H1 (cell line): Measurements from ENCODE around the gene NDST3. TPM values are rescaled to one million over a fixed set of nuclear protein-coding genes. Genes with fewer than 3 reads are reported as not detected.

Experiments used
- CTCF ChIA-PET: fragments of 300-600 bp; sonication (Branson Sonifier 250); formaldehyde crosslinking; loops from one replicate; lab custom pipeline; 2021; ENCODE audit not compliant: partially characterized antibody; lab: Charles Lee
- POLR2A ChIA-PET: fragments of 300-600 bp; sonication (Branson Sonifier 250); formaldehyde crosslinking; loops from one replicate; lab custom pipeline; 2021; ENCODE audit warnings: inconsistent platforms; ENCODE audit not compliant: partially characterized antibody; lab: Charles Lee
- DNase-seq, 2 experiments: peaks; one replicate each; pipeline versions ENCODE4 v3.0.0 to v3.0.0-alpha.2; 2010 to 2022; ENCODE audit warnings: low spot score in 2 of 2, low read depth in 1 of 2, mixed read lengths in 1 of 2
- FAIRE-seq: peaks from 2 replicates; lab custom pipeline; 2011; peaks lifted over from hg19 to GRCh38; lab: Jason Lieb, UNC
- H2AFZ ChIP-seq: 2 replicates; pipeline ENCODE4 v1.8.1; 2012; ENCODE audit warnings: low read length, inconsistent platforms
- H2AK5ac ChIP-seq: 2 replicates; pipeline ENCODE4 v1.6.1; 2013; ENCODE audit warnings: low read depth, low read length
- H2BK120ac ChIP-seq: replicated peaks from 2 replicates; pipeline ENCODE3; 2013; ENCODE audit warnings: low read depth, low read length, inconsistent platforms
- H2BK12ac ChIP-seq: 2 replicates; pipeline ENCODE4 v1.6.1; 2013; ENCODE audit warnings: low read depth, low read length
- H2BK15ac ChIP-seq: 2 replicates; pipeline ENCODE4 v1.6.1; 2013; ENCODE audit warnings: low read length
- H2BK20ac ChIP-seq: 2 replicates; pipeline ENCODE4 v1.6.1; 2013; ENCODE audit warnings: low read length
- H2BK5ac ChIP-seq: 2 replicates; pipeline ENCODE4 v1.6.1; 2013; ENCODE audit warnings: low read depth, low read length
- H3K14ac ChIP-seq: 2 replicates; pipeline ENCODE4 v1.6.1; 2013; ENCODE audit warnings: inconsistent platforms; ENCODE audit not compliant: insufficient read length
- H3K18ac ChIP-seq: 2 replicates; pipeline ENCODE4 v1.6.1; 2013; ENCODE audit warnings: low read length; ENCODE audit errors: extremely low read depth
- H3K23ac ChIP-seq: 2 replicates; pipeline ENCODE4 v1.6.1; 2013; ENCODE audit warnings: inconsistent platforms; ENCODE audit not compliant: insufficient read length
- H3K23me2 ChIP-seq: 2 replicates; pipeline ENCODE4 v1.6.1; 2013; ENCODE audit warnings: low read depth, low read length
- H3K27ac ChIP-seq: 2 replicates; pipeline ENCODE4 v1.6.1; 2011; ENCODE audit warnings: low read depth, low read length, inconsistent platforms
- H3K27me3 ChIP-seq, 4 experiments: replicated peaks in 1 of 4; 1 replicate in 1 of 4; 2 replicates in 3 of 4; pipeline versions ENCODE4 v1.6.1 to v1.8.1; 2011 to 2013; ENCODE audit warnings: low read length in 3 of 4, mild to moderate bottlenecking in 3 of 4, inconsistent platforms in 2 of 4, mixed read lengths in 2 of 4, moderate library complexity in 1 of 4; ENCODE audit not compliant: control insufficient read depth in 3 of 4, insufficient read depth in 3 of 4; ENCODE audit errors: extremely low read depth in 1 of 4
- H3K36me3 ChIP-seq, 4 experiments: 2 replicates each; pipeline versions ENCODE4 v1.6.1 to v1.8.1; 2011 to 2013; ENCODE audit warnings: mild to moderate bottlenecking in 4 of 4, low read length in 3 of 4, moderate library complexity in 2 of 4, control low read depth in 1 of 4, inconsistent platforms in 1 of 4; ENCODE audit not compliant: insufficient read depth in 4 of 4, control insufficient read depth in 2 of 4
- H3K4ac ChIP-seq: replicated peaks from 2 replicates; pipeline ENCODE3; 2013; ENCODE audit warnings: low read length, low read depth, mixed read lengths, inconsistent platforms; ENCODE audit not compliant: insufficient read length
- H3K4me1 ChIP-seq, 4 experiments: replicated peaks in 1 of 4; 1 replicate in 1 of 4; 2 replicates in 3 of 4; pipeline versions ENCODE4 v1.6.1 to v1.8.1; 2011 to 2013; ENCODE audit warnings: low read length in 3 of 4, inconsistent platforms in 2 of 4, mixed read lengths in 1 of 4; ENCODE audit not compliant: insufficient read depth in 4 of 4, control insufficient read depth in 3 of 4
- H3K4me2 ChIP-seq, 2 experiments: 2 replicates each; pipeline versions ENCODE4 v1.6.1 to v1.8.1; 2011 to 2013; ENCODE audit warnings: low read depth in 2 of 2, low read length in 2 of 2, control low read depth in 1 of 2, inconsistent platforms in 1 of 2, mild to moderate bottlenecking in 1 of 2; ENCODE audit not compliant: insufficient read depth in 1 of 2
- H3K4me3 ChIP-seq, 4 experiments: fragments of 200-600, 300-600 bp in 1 of 4; sonication (generic), shearing (Covaris generic), sonication (Bioruptor Twin) in 1 of 4; 2 replicates each; pipeline versions ENCODE4 v1.5.1 to v1.8.1; 2011 to 2016; ENCODE audit warnings: low read length in 4 of 4, low read depth in 3 of 4, control low read depth in 2 of 4, inconsistent platforms in 2 of 4, mild to moderate bottlenecking in 2 of 4, mixed read lengths in 1 of 4, moderate library complexity in 1 of 4; ENCODE audit not compliant: insufficient read depth in 2 of 4; ENCODE audit errors: extremely low read depth in 1 of 4
- H3K56ac ChIP-seq: replicated peaks from 2 replicates; pipeline ENCODE3; 2013; ENCODE audit warnings: low read depth, mild to moderate bottlenecking, mixed read lengths, low read length, inconsistent platforms; ENCODE audit not compliant: insufficient read length
- H3K79me1 ChIP-seq: 2 replicates; pipeline ENCODE4 v1.6.1; 2013; ENCODE audit warnings: low read depth, low read length, control low read depth
- H3K79me2 ChIP-seq, 2 experiments: 2 replicates each; pipeline versions ENCODE4 v1.6.1 to v1.8.1; 2012 to 2013; ENCODE audit warnings: low read length in 2 of 2, mild to moderate bottlenecking in 2 of 2, inconsistent platforms in 1 of 2; ENCODE audit not compliant: insufficient read depth in 2 of 2, control insufficient read depth in 1 of 2
- H3K9ac ChIP-seq, 4 experiments: replicated peaks in 1 of 4; 1 replicate in 1 of 4; 2 replicates in 3 of 4; pipeline versions ENCODE4 v1.6.1 to v1.8.1; 2011 to 2013; ENCODE audit warnings: low read depth in 3 of 4, low read length in 3 of 4, control low read depth in 2 of 4, mild to moderate bottlenecking in 2 of 4, moderate library complexity in 2 of 4, inconsistent platforms in 1 of 4; ENCODE audit errors: extremely low read depth in 1 of 4
- H3K9me3 ChIP-seq, 2 experiments: 2 replicates each; pipeline versions ENCODE4 v1.6.1 to v1.8.1; 2012 to 2013; ENCODE audit warnings: mild to moderate bottlenecking in 2 of 2, moderate library complexity in 2 of 2, control low read depth in 1 of 2, inconsistent platforms in 1 of 2, low read depth in 1 of 2, low read length in 1 of 2, mixed read lengths in 1 of 2; ENCODE audit not compliant: insufficient read depth in 2 of 2
- H4K20me1 ChIP-seq, 2 experiments: replicated peaks in 1 of 2; 2 replicates each; pipeline versions ENCODE3 to v1.8.1; 2011 to 2013; ENCODE audit warnings: inconsistent platforms in 2 of 2, low read length in 2 of 2, mild to moderate bottlenecking in 1 of 2; ENCODE audit not compliant: insufficient read depth in 2 of 2, control insufficient read depth in 1 of 2
- H4K5ac ChIP-seq: 2 replicates; pipeline ENCODE4 v1.6.1; 2013; ENCODE audit warnings: low read length, low read depth, mixed read lengths, inconsistent platforms; ENCODE audit not compliant: insufficient read length
- H4K8ac ChIP-seq: 2 replicates; pipeline ENCODE4 v1.8.0; 2013; ENCODE audit warnings: mild to moderate bottlenecking, moderate library complexity, low read length, inconsistent platforms; ENCODE audit not compliant: insufficient read depth; ENCODE audit errors: extremely low read depth
- H4K91ac ChIP-seq: replicated peaks from 2 replicates; pipeline ENCODE3; 2013; ENCODE audit warnings: low read length, mixed read lengths, inconsistent platforms; ENCODE audit not compliant: insufficient read length
- ASH2L ChIP-seq: fragments of 200-600, 300-600 bp; sonication (generic); IDR thresholded peaks from one replicate; pipeline ENCODE4 v1.7.1; 2017; ENCODE audit warnings: low read length
- CTBP2 ChIP-seq: IDR thresholded peaks from 2 replicates; pipeline ENCODE4 v1.7.0; 2011; ENCODE audit warnings: borderline replicate concordance, mild to moderate bottlenecking, moderate library complexity, mixed read lengths, low read length; ENCODE audit not compliant: insufficient read depth, insufficient read length
- EP300 ChIP-seq, 2 experiments: IDR thresholded peaks; 1 replicate in 1 of 2; 2 replicates in 1 of 2; pipeline ENCODE4 v1.6.1; 2011 to 2012; ENCODE audit warnings: low read depth in 2 of 2, low read length in 2 of 2, mild to moderate bottlenecking in 2 of 2, borderline replicate concordance in 1 of 2, inconsistent platforms in 1 of 2, moderate library complexity in 1 of 2
- GABPA ChIP-seq: IDR thresholded peaks from 2 replicates; pipeline ENCODE4 v1.6.1; 2011; ENCODE audit warnings: mild to moderate bottlenecking, low read length, moderate library complexity, borderline replicate concordance; ENCODE audit not compliant: insufficient read depth
- HDAC2 ChIP-seq, 2 experiments: fragments of 300-600 bp in 1 of 2; sonication (generic) in 1 of 2; IDR thresholded peaks; 2 replicates each; pipeline ENCODE4 v1.6.1; 2011 to 2012; ENCODE audit warnings: low read depth in 2 of 2, low read length in 2 of 2, mild to moderate bottlenecking in 2 of 2, moderate library complexity in 2 of 2, borderline replicate concordance in 1 of 2, inconsistent platforms in 1 of 2
- KDM5A ChIP-seq: fragments of 200-600 bp; IDR thresholded peaks from 2 replicates; pipeline ENCODE4 v1.7.1; 2012; ENCODE audit warnings: mild to moderate bottlenecking, low read length, inconsistent platforms, mixed read lengths
- MAFK ChIP-seq: IDR thresholded peaks from 2 replicates; pipeline ENCODE4 v1.6.1; 2012; ENCODE audit warnings: low read depth, mild to moderate bottlenecking, improper control_type of control experiment, low read length
- RBBP5 ChIP-seq: IDR thresholded peaks from 2 replicates; pipeline ENCODE4 v1.7.1; 2012; ENCODE audit warnings: low read depth, mild to moderate bottlenecking, inconsistent platforms, low read length, moderate library complexity, borderline replicate concordance
- SP1 ChIP-seq: IDR thresholded peaks from 2 replicates; pipeline ENCODE4 v1.6.1; 2011; ENCODE audit warnings: low read depth, low read length
- SRF ChIP-seq: IDR thresholded peaks from 2 replicates; pipeline ENCODE4 v1.6.1; 2011; ENCODE audit warnings: mild to moderate bottlenecking, low read depth, low read length, moderate library complexity
- WGBS, 2 experiments: shearing (Covaris generic) in 1 of 2; methylation state at CpG; one replicate each; pipeline versions ENCODE4 v1.1.6 to v1.1.7; 2013 to 2015; ENCODE audit warnings: low lambda C conversion rate in 2 of 2, mixed read lengths in 2 of 2, inconsistent platforms in 1 of 2, low coverage in 1 of 2, missing lambda C conversion rate in 1 of 2; ENCODE audit not compliant: insufficient replicate concordance in 2 of 2, insufficient coverage in 1 of 2, insufficient read length in 1 of 2; ENCODE audit errors: extremely low coverage in 1 of 2, missing lambda C conversion rate in 1 of 2; 5-methylcytosine and 5-hydroxymethylcytosine counted together
- polyA plus RNA-seq, 7 experiments: library from polyadenylated mRNA; depleted of rRNA in 3 of 7; stranded (reverse) in 5 of 7; unstranded in 2 of 7; fragments of >200 nt in 5 of 7; fragments of 200-250 nt in 2 of 7; gene quantifications; 1 replicate in 5 of 7; 2 replicates in 1 of 7; 4 replicates in 1 of 7; pipeline versions ENCODE4 v1.2.1 to v1.2.3, GENCODE V29; 2011 to 2013; ENCODE audit warnings: missing spikeins in 2 of 7, mixed read lengths in 2 of 7
- total RNA-seq: library from RNA; stranded (reverse); fragmentation: NEBNext Ultra II Directional; extraction: Animal tissue kit (Norgen Biotek cat#: 25700); gene quantifications from 2 replicates; pipeline ENCODE4 v1.2.1, GENCODE V29; 2021

The NDST3 gene
- total and polyA plus RNA-seq, 2 of the 8 experiments (the other 6 are each of a cell fraction or from before 2014, with no cell fraction given): 0.35 to 0.60 TPM

DNA sequence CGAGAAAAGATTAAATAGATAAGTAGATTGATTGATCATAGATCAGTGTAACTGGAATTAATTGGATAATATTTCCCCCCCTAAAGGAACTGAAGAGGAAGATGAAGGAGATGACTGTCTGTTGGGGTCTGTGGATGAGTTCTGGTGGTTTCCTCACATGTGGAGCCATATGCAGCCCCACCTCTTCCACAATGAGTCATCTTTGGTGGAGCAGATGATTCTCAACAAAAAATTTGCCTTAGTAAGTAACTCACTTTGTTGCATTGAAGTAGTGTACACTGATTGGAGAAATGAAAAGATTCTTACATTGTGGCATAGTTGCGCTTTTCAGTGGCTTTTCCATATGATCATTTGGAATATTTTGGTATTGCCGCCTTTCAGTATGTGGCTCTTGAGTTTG lies 80.4 kb downstream of the NDST3 start:
- no peaks in the 10 kb centered on the region for H3K23me2 ChIP-seq
- no peak overlapping the region for H2AFZ ChIP-seq
- H3K18ac ChIP-seq: no peak overlapping the region
- no peaks in the 10 kb centered on the region for H3K4me1 ChIP-seq
- H3K9me3 ChIP-seq: no peaks in the 10 kb centered on the region
- H2BK15ac ChIP-seq: no peak overlapping the region
- DNase-seq: no peak
- no peak for FAIRE-seq
- H3K23ac ChIP-seq: no peak overlapping the region
- H3K56ac ChIP-seq: no peak overlapping the region
- H3K79me2 ChIP-seq: no peaks in the 10 kb centered on the region
- H2AK5ac ChIP-seq: no peak overlapping the region
- no peaks in the 10 kb centered on the region for H3K79me1 ChIP-seq
- no peak overlapping the region for H3K4me3 ChIP-seq
- H2BK12ac ChIP-seq: no peak overlapping the region
- H4K91ac ChIP-seq: no peak overlapping the region
- no peak for TF ChIP-seq SRF
- no peak for TF ChIP-seq ASH2L
- no peak for TF ChIP-seq GABPA
- TF ChIP-seq MAFK: no peak
- TF ChIP-seq SP1: no peak
- no peak for TF ChIP-seq KDM5A
- TF ChIP-seq EP300 (IDR thresholded peaks at IDR 0.05; ENCODE audit: borderline replicate concordance in 1 of 2, low read depth in 2 of 2, low read length in 2 of 2): no peak
- TF ChIP-seq RBBP5: no peak
- no peak for TF ChIP-seq CTBP2
- TF ChIP-seq HDAC2 (IDR thresholded peaks at IDR 0.05; ENCODE audit: borderline replicate concordance in 1 of 2, low read depth in 2 of 2, low read length in 2 of 2): no peak
- H3K27ac ChIP-seq: no peak overlapping the region
- H2BK120ac ChIP-seq: no peak overlapping the region
- WGBS, 2 experiments: 95% methylated on average over 3 of the region's 3 CpGs; no CpG with 5 or more reads in 1 of the 2 experiments
- ChIA-PET POLR2A (no interaction called here), CTCF (no interaction called here)
- no peak overlapping the region for H4K5ac ChIP-seq
- H3K9ac ChIP-seq: no peak overlapping the region
- H3K27me3 ChIP-seq: no peaks in the 10 kb centered on the region
- no peaks in the 10 kb centered on the region for H3K36me3 ChIP-seq
- no peak overlapping the region for H3K14ac ChIP-seq
- no peak overlapping the region for H2BK20ac ChIP-seq
- no peak overlapping the region for H3K4me2 ChIP-seq
- H3K4ac ChIP-seq: no peak overlapping the region
- no peaks in the 10 kb centered on the region for H4K20me1 ChIP-seq
- H2BK5ac ChIP-seq: no peak overlapping the region
- H4K8ac ChIP-seq: no peak overlapping the region
